Activated T-cell treated with anti-CD3 and anti-CD28 coated beads for 4 hours (primary cell): ENCODE data around the gene ANKRD28.
"Not testable (repeated sequence)": the region's sequence is repeated elsewhere in the genome, so short reads cannot be mapped to it uniquely, and the experiment has no call there.

Experiments
- DNase-seq: peaks from one replicate; pipeline ENCODE4 v3.0.0-alpha.2; 2020

ANKRD28 gene

DNA sequence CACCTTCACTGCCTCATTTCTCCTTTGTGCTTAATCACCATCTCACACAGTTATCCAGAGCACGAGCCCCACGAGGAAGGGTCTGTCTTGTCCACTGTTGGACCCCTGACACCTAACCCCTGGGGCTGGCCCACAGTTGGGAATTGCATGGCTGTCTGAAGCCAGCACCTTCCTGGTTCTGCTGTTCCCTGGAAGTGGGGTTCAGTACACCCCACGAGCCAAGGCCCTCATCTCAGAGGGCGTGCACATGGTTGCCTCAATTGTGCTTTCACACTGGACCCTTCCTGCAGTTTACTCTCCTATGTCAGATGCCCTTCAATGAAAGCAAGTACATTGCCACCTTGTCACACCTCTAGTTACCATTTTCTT, 165.6 kb downstream of the ANKRD28 start:
- no peak for DNase-seq

DNA sequence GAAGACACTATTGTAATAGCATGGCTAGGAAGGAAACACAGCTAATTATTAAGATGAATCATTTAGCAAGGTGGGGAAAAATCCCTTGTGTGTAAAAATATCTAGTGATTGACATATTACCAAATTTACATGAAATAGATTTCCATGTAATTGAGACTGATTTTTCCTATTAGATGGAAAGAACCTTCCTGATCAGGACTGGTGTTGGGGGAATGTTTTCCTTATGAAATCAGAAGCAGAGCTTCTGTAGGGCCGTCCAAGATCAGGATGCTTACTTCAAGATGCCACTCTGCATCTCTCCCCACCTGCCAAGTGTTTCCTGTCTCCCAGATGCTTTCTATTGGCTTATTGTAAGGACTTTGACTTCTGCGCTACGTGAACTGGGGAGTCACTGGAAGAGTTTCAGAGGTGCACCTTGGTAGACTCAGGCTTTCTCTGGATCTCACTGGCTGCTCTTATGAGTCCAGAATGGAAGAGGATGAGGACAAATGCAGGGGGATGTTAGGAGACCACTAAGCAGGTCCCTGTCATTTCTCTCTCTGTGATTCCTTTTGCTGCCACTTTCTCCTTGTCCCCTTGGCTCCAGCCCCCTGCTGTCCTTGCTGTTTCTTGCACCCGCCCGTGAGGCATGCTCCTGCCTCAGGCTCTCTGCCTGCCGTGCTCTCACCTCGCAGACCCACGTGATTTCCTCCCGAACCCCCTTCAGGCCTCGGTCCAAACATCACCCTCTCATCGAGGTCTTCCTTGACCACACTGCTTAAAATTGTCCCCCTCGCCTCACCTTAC, 166.2 kb downstream of the ANKRD28 start:
- no peak for DNase-seq

DNA sequence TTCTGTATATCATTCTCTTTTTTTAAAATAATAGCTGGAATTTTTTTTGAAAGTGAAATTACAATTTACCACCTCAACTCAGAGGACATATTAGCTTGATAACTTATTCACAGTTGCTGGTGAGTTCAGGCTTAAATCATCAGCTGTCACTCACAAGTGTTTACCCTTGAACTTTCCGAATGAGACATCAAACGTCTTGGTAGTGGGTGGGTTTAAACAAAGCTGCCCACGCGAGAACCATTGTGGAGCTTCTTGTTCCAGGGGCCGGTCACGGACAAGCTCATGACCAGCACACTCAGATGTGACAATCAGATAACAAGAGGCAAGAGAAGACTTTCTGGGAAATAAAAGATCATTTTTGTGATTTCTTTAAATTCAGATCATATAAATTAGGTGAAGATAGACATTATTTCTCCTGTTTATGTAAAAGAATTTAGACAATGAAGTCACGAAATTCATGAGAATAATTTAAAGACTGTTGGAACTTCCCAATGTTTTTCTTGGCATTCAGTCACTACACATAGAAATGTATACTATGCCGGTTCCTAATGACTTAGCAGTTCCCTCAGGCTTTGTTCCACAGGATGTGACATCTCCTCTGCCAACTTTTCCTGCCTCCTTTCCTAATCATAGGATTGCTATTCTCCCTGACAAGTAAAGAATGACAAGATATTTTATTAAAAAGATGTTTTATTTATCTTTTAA, 167.0 kb downstream of the ANKRD28 start:
- no peak for DNase-seq

DNA sequence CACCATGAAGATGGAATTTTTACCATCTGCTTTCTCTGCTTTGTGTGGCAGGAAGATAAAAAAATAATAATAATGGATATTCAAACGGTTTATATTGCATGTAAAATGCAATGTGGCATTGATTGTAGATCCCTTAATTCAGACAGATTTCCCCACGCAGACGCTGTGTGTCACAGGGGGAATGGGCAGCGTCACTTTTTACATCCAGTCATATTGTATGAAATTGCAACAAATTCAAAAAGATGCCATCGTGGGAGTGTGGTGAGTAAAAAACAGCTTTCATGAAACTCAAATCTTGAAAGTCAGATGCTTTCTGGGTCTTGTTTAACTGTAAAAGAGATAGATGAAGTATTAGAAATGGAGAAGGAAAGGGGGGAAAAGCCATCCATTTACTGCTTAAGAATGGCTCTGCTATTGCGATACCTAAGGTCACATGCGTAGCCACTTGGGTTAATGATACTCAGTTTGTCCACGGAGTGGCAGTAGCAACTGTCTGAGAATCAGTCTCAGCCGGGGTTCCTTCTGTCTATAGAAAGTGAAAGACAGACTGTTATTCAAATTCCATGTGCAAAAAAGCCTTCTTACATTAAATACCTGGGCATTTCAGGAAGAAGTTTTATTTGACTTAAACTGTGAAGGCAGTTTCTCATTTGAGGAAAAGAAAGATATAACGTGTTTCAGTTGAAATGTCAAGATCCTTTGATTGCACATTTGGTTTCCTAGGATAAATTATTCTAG, 167.8 kb downstream of the ANKRD28 start:
- DNase-seq: peak; percentile 44

DNA sequence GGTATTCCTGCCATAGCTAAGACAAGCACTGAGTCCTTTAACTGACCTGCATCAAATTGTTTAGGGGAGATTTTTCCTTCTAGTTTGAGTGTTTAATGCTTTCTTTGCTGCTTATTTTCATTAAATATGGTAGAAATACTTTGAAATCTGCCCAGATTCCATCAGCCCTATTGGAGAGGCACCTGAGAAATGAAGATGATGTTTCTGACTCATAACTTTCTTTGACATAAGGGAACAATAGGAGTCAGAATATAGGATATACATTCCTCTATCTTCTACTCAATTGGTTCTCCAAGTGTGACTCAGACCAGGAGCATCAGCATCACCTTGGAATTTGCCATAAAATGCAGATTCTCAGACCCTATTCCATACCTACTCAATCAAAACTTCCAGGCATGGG, 168.8 kb downstream of the ANKRD28 start:
- DNase-seq: no peak

DNA sequence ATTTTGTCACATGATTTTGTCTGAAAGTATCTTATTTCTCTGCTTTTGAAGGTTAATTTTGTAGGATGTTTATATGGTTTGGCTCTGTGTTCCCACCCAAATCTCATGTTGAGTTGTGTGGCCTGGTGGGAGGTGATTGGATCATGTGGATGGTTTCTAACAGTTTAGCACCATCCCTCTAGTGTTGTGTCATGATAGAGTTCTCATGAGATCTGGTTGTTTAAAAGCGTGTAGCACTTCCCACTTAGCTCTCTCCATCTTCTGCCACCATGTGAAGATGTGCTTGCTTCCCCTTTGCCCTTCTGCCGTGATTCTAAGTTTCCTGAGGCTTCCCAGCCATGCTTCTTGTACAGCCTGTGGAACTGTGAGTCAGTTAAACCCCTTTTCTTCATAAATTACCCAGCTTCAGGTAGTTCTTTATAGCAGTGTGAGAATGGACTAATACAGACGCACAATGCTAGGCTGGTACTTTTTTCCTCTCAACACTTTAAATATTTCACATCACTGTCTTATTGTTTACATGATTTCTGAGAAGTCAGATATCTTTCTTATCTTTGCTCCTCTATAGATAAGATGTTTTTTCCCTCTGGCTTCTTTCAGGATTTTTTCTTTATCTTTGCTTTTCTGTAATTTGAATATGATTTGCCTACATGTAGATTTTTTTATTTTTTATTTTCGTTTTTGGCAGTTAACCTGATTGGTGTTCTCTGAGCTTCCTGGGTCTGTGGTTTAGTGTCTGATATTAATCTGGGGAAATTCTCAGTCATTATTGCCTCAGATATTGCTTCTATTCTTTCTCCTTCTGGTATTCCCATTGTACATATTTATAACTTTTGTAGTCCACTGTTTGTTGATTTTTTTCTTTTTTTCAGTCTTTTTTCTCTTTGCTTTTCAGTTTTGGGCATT, 174.0 kb downstream of the ANKRD28 start:
- DNase-seq: no peak

DNA sequence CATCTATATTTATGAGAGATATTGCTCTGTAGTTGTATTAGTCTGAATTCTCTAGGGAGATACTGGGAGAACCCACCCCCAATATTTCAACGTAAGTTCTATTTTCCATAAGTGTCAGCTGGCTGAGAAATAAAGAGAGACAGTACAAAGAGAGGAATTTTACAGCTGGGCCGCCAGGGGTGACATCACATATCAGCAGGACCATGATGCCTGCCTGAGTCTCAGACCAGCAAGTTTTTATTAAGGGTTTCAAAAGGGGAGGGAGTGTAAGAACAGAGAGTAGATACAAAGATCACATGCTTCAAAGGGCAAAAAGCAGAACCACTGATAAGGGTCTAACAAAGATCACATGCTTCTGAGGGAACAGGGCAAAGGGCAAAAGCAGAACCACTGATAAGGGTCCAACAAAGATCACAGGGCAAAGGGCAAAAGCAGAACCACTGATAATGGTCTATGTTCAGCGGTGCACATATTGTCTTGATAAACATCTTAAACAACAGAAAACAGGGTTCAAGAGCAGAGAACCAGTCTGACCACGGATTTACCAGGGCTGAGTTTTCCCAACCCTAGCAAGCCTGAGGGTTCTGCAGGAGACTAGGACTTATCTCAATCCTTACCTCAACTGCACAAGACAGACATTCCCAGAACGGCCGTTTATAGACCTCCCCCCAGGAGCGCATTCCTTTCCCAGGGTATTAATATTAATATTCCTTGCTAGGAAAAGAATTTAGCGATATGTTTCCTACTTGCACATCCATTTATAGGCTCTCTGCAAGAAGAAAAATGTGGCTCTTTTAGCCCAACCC, 177.9 kb downstream of the ANKRD28 start:
- not testable (repeated sequence) for DNase-seq
